IPS-15b (cell line): ENCODE results near the gene RNF126.
"Not testable (repeated sequence)": the region's sequence is repeated elsewhere in the genome, so short reads cannot be mapped to it uniquely, and the experiment has no call there.

Source experiments
- H3K27me3 ChIP-seq: one replicate; pipeline ENCODE4 v1.6.1; 2013; ENCODE audit warnings: low read length; ENCODE audit not compliant: control insufficient read depth, insufficient read depth
- H3K36me3 ChIP-seq: one replicate; pipeline ENCODE4 v1.6.1; 2013; ENCODE audit warnings: low read length; ENCODE audit not compliant: control insufficient read depth, insufficient read depth
- H3K4me1 ChIP-seq: one replicate; pipeline ENCODE4 v1.6.1; 2013; ENCODE audit warnings: mild to moderate bottlenecking, low read length; ENCODE audit not compliant: control insufficient read depth, insufficient read depth
- H3K4me3 ChIP-seq: one replicate; pipeline ENCODE4 v1.5.1; 2013; ENCODE audit warnings: low read depth, low read length
- H3K9ac ChIP-seq: one replicate; pipeline ENCODE4 v1.6.1; 2013; ENCODE audit warnings: low read depth, mild to moderate bottlenecking, low read length
- H3K9me3 ChIP-seq: one replicate; pipeline ENCODE4 v1.6.1; 2013; ENCODE audit warnings: mild to moderate bottlenecking, low read length; ENCODE audit not compliant: control insufficient read depth, insufficient read depth

RNF126 gene

GRCh38 chr19:625257-625656 is 37.8 kb downstream of the RNF126 start:
- H3K36me3 ChIP-seq, result peaks cover 61% of the 10 kb centered on the region
- no peaks in the 10 kb centered on the region for H3K4me1 ChIP-seq
- H3K27me3 ChIP-seq, result no peaks in the 10 kb centered on the region
- H3K9me3 ChIP-seq, result no peaks in the 10 kb centered on the region
- H3K9ac ChIP-seq, result no peak overlapping the region
- H3K4me3 ChIP-seq, result no peak overlapping the region

- Histone ChIP-seq H3K9ac (no peak overlapping the region), H3K27me3 (no peaks in the 10 kb centered on the region), H3K9me3 (no peaks in the 10 kb centered on the region), H3K36me3 (peaks cover 64% of the 10 kb centered on the region), H3K4me1 (no peaks in the 10 kb centered on the region), H3K4me3 (no peak overlapping the region)
Measured at GRCh38 chr19:624433-625109, 38.4 kb downstream of the RNF126 start.

GRCh38 chr19:623974-624373 is 39.0 kb downstream of the RNF126 start:
- Histone ChIP-seq H3K4me1 (no peaks in the 10 kb centered on the region), H3K9me3 (no peaks in the 10 kb centered on the region), H3K4me3 (no peak overlapping the region), H3K9ac (no peak overlapping the region), H3K27me3 (no peaks in the 10 kb centered on the region), H3K36me3 (peaks cover 65% of the 10 kb centered on the region)

DNA sequence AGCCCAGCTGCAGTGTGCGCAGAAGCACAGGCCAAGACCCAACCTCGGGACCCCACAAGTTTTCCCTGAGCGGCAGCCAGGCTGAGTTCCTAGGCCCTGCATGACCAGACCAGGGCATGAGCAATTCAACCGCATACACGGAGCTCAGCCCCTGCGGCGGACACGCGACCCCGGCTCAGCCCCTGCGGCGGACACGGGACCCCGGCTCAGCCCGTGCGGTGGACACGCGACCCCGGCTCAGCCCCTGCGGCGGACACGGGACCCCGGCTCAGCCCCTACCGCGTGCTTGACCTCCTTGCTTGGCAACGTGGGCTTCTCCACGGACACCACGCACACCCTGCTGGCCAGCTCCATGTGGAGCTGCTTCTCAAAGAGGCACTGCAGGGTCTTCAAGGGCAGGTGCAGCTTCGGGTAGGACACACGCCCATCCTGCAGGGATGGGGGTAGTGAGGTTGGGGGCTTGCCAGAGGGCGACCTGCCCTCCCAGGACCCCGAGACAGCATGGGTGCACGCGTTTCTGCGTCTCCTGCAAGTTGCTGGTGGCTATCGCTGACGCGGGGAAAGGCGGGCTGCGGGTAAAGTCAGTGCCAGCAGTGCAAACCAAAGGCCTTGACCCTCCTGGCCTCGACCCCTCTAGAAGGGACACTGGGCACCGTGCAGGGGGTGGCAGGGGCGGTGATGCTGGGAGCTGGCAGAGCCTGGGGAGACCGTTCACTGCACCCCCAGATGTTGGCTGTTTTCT is 39.7 kb downstream of the RNF126 start:
- Histone ChIP-seq H3K9ac (no peak overlapping the region), H3K4me1 (no peaks in the 10 kb centered on the region), H3K36me3 (peaks cover 65% of the 10 kb centered on the region)

GRCh38 chr19:622666-623065 is 40.3 kb downstream of the RNF126 start:
- Histone ChIP-seq H3K9ac (no peak overlapping the region), H3K27me3 (no peaks in the 10 kb centered on the region), H3K36me3 (peaks cover 70% of the 10 kb centered on the region)

More for the DNA sequence above, 39.7 kb downstream of the RNF126 start:
- Histone ChIP-seq H3K27me3 (no peaks in the 10 kb centered on the region), H3K4me3 (no peak overlapping the region), H3K9me3 (no peaks in the 10 kb centered on the region)

GRCh38 chr19:621819-622218 is 41.2 kb downstream of the RNF126 start:
- H3K27me3 ChIP-seq, result no peaks in the 10 kb centered on the region
- H3K4me1 ChIP-seq, result no peaks in the 10 kb centered on the region
- H3K9ac ChIP-seq, result no peak overlapping the region
- peaks cover 69% of the 10 kb centered on the region for H3K36me3 ChIP-seq
- H3K4me3 ChIP-seq, result no peak overlapping the region
- H3K9me3 ChIP-seq, result no peaks in the 10 kb centered on the region

More at GRCh38 chr19:622666-623065, 40.3 kb downstream of the RNF126 start:
- Histone ChIP-seq H3K4me3 (no peak overlapping the region), H3K4me1 (no peaks in the 10 kb centered on the region), H3K9me3 (no peaks in the 10 kb centered on the region)

- peaks cover 69% of the 10 kb centered on the region for H3K36me3 ChIP-seq
- not testable (repeated sequence) for H3K4me1 ChIP-seq, H3K4me3 ChIP-seq, H3K27me3 ChIP-seq, H3K9ac ChIP-seq, H3K9me3 ChIP-seq
Measured at GRCh38 chr19:621191-621590, 41.8 kb downstream of the RNF126 start.

GRCh38 chr19:620166-620862 is 42.7 kb downstream of the RNF126 start:
- H3K9ac ChIP-seq, result no peak overlapping the region
- no peaks in the 10 kb centered on the region for H3K4me1 ChIP-seq
- no peaks in the 10 kb centered on the region for H3K27me3 ChIP-seq
- H3K4me3 ChIP-seq, result no peak overlapping the region
- H3K36me3 ChIP-seq, result peaks cover 69% of the 10 kb centered on the region
- H3K9me3 ChIP-seq, result no peaks in the 10 kb centered on the region

DNA sequence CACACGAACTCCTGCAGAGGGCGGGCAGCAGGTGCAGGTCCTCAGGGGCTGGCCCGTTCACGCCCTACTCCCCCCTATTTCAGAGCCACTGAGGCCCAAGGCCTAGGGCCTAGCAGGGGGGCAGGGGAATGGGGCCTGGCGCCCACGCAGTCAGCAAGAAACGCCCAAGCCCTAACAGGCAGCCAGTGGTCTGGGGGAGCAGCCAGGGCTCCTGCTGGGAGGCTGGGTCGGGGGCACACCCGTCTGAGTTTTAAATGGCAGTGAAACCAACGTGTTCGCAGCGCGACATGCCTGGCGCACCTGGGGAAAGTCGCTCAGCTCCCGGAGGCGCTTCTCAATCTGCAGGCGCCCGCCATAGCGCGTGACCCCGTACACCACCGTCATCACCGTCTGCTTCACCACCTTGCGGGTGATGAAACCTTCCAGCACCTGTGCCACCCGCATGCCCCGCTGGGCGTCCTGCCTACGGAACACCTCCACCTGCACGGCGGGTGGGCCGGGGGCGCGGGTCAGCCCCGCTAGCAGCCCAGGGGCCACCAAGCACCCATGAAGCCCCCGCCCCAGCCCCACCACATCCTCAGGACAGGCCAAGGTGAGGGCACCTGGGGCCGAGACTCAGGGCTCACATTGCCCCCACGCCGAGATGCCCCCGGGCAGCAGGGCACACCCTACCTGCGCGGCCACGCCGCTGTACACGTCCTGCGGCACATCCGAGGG is 43.6 kb downstream of the RNF126 start:
- no peak overlapping the region for H3K9ac ChIP-seq
- no peak overlapping the region for H3K4me3 ChIP-seq
- H3K36me3 ChIP-seq, result peaks cover 65% of the 10 kb centered on the region
- H3K27me3 ChIP-seq, result no peaks in the 10 kb centered on the region
- no peaks in the 10 kb centered on the region for H3K4me1 ChIP-seq
- H3K9me3 ChIP-seq, result no peaks in the 10 kb centered on the region

GRCh38 chr19:618674-619285 is 44.2 kb downstream of the RNF126 start:
- H3K4me1 ChIP-seq, result no peaks in the 10 kb centered on the region
- no peaks in the 10 kb centered on the region for H3K27me3 ChIP-seq
- H3K9me3 ChIP-seq, result no peaks in the 10 kb centered on the region
- no peak overlapping the region for H3K9ac ChIP-seq
- H3K4me3 ChIP-seq, result no peak overlapping the region
- H3K36me3 ChIP-seq, result peaks cover 64% of the 10 kb centered on the region

GRCh38 chr19:618247-618619 is 44.8 kb downstream of the RNF126 start:
- Histone ChIP-seq H3K9ac (no peak overlapping the region), H3K9me3 (no peaks in the 10 kb centered on the region), H3K36me3 (peaks cover 59% of the 10 kb centered on the region), H3K27me3 (no peaks in the 10 kb centered on the region), H3K4me1 (no peaks in the 10 kb centered on the region), H3K4me3 (no peak overlapping the region)
